DOHH2 (cell line): ENCODE measurements around the gene TRAF2.

ENCODE experiments used
- CTCF ChIP-seq: fragments of 200-600 bp; sonication (generic); IDR thresholded peaks from one replicate; pipeline ENCODE4 v1.5.1; 2014; ENCODE audit warnings: antibody characterized with exemption, mild to moderate bottlenecking, low read depth, low read length; ENCODE audit not compliant: poor library complexity, severe bottlenecking
- EZH2phosphoT487 ChIP-seq: fragments of 200-600 bp; sonication (generic); IDR thresholded peaks from 2 replicates; pipeline ENCODE4 v1.6.1; 2017; ENCODE audit warnings: borderline replicate concordance, mild to moderate bottlenecking, antibody characterized with exemption, low read length, moderate library complexity, mixed read lengths

- TF ChIP-seq CTCF (no peak), EZH2phosphoT487 (no peak)
These were observed 31.6 kb downstream of the TRAF2 start for GRCh38 chr9:136917902-136918301.
